H1 (cell line): ENCODE data around the gene SLC15A1. TPM values are rescaled to one million over a fixed set of nuclear protein-coding genes. Genes with fewer than 3 reads are reported as not detected.

Source experiments
- CTCF ChIA-PET: fragments of 300-600 bp; sonication (Branson Sonifier 250); formaldehyde crosslinking; loops from one replicate; lab custom pipeline; 2021; ENCODE audit not compliant: partially characterized antibody; lab: Charles Lee
- POLR2A ChIA-PET: fragments of 300-600 bp; sonication (Branson Sonifier 250); formaldehyde crosslinking; loops from one replicate; lab custom pipeline; 2021; ENCODE audit warnings: inconsistent platforms; ENCODE audit not compliant: partially characterized antibody; lab: Charles Lee
- DNase-seq, 2 experiments: peaks; one replicate each; pipeline versions ENCODE4 v3.0.0 to v3.0.0-alpha.2; 2010 to 2022; ENCODE audit warnings: low spot score in 2 of 2, low read depth in 1 of 2, mixed read lengths in 1 of 2
- FAIRE-seq: peaks from 2 replicates; lab custom pipeline; 2011; peaks lifted over from hg19 to GRCh38; lab: Jason Lieb, UNC
- H2AFZ ChIP-seq: 2 replicates; pipeline ENCODE4 v1.8.1; 2012; ENCODE audit warnings: low read length, inconsistent platforms
- H2AK5ac ChIP-seq: 2 replicates; pipeline ENCODE4 v1.6.1; 2013; ENCODE audit warnings: low read depth, low read length
- H2BK120ac ChIP-seq: replicated peaks from 2 replicates; pipeline ENCODE3; 2013; ENCODE audit warnings: low read depth, low read length, inconsistent platforms
- H2BK12ac ChIP-seq: 2 replicates; pipeline ENCODE4 v1.6.1; 2013; ENCODE audit warnings: low read depth, low read length
- H2BK15ac ChIP-seq: 2 replicates; pipeline ENCODE4 v1.6.1; 2013; ENCODE audit warnings: low read length
- H2BK20ac ChIP-seq: 2 replicates; pipeline ENCODE4 v1.6.1; 2013; ENCODE audit warnings: low read length
- H2BK5ac ChIP-seq: 2 replicates; pipeline ENCODE4 v1.6.1; 2013; ENCODE audit warnings: low read depth, low read length
- H3K14ac ChIP-seq: 2 replicates; pipeline ENCODE4 v1.6.1; 2013; ENCODE audit warnings: inconsistent platforms; ENCODE audit not compliant: insufficient read length
- H3K18ac ChIP-seq: 2 replicates; pipeline ENCODE4 v1.6.1; 2013; ENCODE audit warnings: low read length; ENCODE audit errors: extremely low read depth
- H3K23ac ChIP-seq: 2 replicates; pipeline ENCODE4 v1.6.1; 2013; ENCODE audit warnings: inconsistent platforms; ENCODE audit not compliant: insufficient read length
- H3K23me2 ChIP-seq: 2 replicates; pipeline ENCODE4 v1.6.1; 2013; ENCODE audit warnings: low read depth, low read length
- H3K27ac ChIP-seq: 2 replicates; pipeline ENCODE4 v1.6.1; 2011; ENCODE audit warnings: low read depth, low read length, inconsistent platforms
- H3K27me3 ChIP-seq, 4 experiments: replicated peaks in 1 of 4; 1 replicate in 1 of 4; 2 replicates in 3 of 4; pipeline versions ENCODE4 v1.6.1 to v1.8.1; 2011 to 2013; ENCODE audit warnings: low read length in 3 of 4, mild to moderate bottlenecking in 3 of 4, inconsistent platforms in 2 of 4, mixed read lengths in 2 of 4, moderate library complexity in 1 of 4; ENCODE audit not compliant: control insufficient read depth in 3 of 4, insufficient read depth in 3 of 4; ENCODE audit errors: extremely low read depth in 1 of 4
- H3K36me3 ChIP-seq, 4 experiments: 2 replicates each; pipeline versions ENCODE4 v1.6.1 to v1.8.1; 2011 to 2013; ENCODE audit warnings: mild to moderate bottlenecking in 4 of 4, low read length in 3 of 4, moderate library complexity in 2 of 4, control low read depth in 1 of 4, inconsistent platforms in 1 of 4; ENCODE audit not compliant: insufficient read depth in 4 of 4, control insufficient read depth in 2 of 4
- H3K4ac ChIP-seq: replicated peaks from 2 replicates; pipeline ENCODE3; 2013; ENCODE audit warnings: low read length, low read depth, mixed read lengths, inconsistent platforms; ENCODE audit not compliant: insufficient read length
- H3K4me1 ChIP-seq, 4 experiments: replicated peaks in 1 of 4; 1 replicate in 1 of 4; 2 replicates in 3 of 4; pipeline versions ENCODE4 v1.6.1 to v1.8.1; 2011 to 2013; ENCODE audit warnings: low read length in 3 of 4, inconsistent platforms in 2 of 4, mixed read lengths in 1 of 4; ENCODE audit not compliant: insufficient read depth in 4 of 4, control insufficient read depth in 3 of 4
- H3K4me2 ChIP-seq, 2 experiments: 2 replicates each; pipeline versions ENCODE4 v1.6.1 to v1.8.1; 2011 to 2013; ENCODE audit warnings: low read depth in 2 of 2, low read length in 2 of 2, control low read depth in 1 of 2, inconsistent platforms in 1 of 2, mild to moderate bottlenecking in 1 of 2; ENCODE audit not compliant: insufficient read depth in 1 of 2
- H3K4me3 ChIP-seq, 4 experiments: fragments of 200-600, 300-600 bp in 1 of 4; sonication (generic), shearing (Covaris generic), sonication (Bioruptor Twin) in 1 of 4; 2 replicates each; pipeline versions ENCODE4 v1.5.1 to v1.8.1; 2011 to 2016; ENCODE audit warnings: low read length in 4 of 4, low read depth in 3 of 4, control low read depth in 2 of 4, inconsistent platforms in 2 of 4, mild to moderate bottlenecking in 2 of 4, mixed read lengths in 1 of 4, moderate library complexity in 1 of 4; ENCODE audit not compliant: insufficient read depth in 2 of 4; ENCODE audit errors: extremely low read depth in 1 of 4
- H3K56ac ChIP-seq: replicated peaks from 2 replicates; pipeline ENCODE3; 2013; ENCODE audit warnings: low read depth, mild to moderate bottlenecking, mixed read lengths, low read length, inconsistent platforms; ENCODE audit not compliant: insufficient read length
- H3K79me1 ChIP-seq: 2 replicates; pipeline ENCODE4 v1.6.1; 2013; ENCODE audit warnings: low read depth, low read length, control low read depth
- H3K79me2 ChIP-seq, 2 experiments: 2 replicates each; pipeline versions ENCODE4 v1.6.1 to v1.8.1; 2012 to 2013; ENCODE audit warnings: low read length in 2 of 2, mild to moderate bottlenecking in 2 of 2, inconsistent platforms in 1 of 2; ENCODE audit not compliant: insufficient read depth in 2 of 2, control insufficient read depth in 1 of 2
- H3K9ac ChIP-seq, 4 experiments: replicated peaks in 1 of 4; 1 replicate in 1 of 4; 2 replicates in 3 of 4; pipeline versions ENCODE4 v1.6.1 to v1.8.1; 2011 to 2013; ENCODE audit warnings: low read depth in 3 of 4, low read length in 3 of 4, control low read depth in 2 of 4, mild to moderate bottlenecking in 2 of 4, moderate library complexity in 2 of 4, inconsistent platforms in 1 of 4; ENCODE audit errors: extremely low read depth in 1 of 4
- H3K9me3 ChIP-seq, 2 experiments: 2 replicates each; pipeline versions ENCODE4 v1.6.1 to v1.8.1; 2012 to 2013; ENCODE audit warnings: mild to moderate bottlenecking in 2 of 2, moderate library complexity in 2 of 2, control low read depth in 1 of 2, inconsistent platforms in 1 of 2, low read depth in 1 of 2, low read length in 1 of 2, mixed read lengths in 1 of 2; ENCODE audit not compliant: insufficient read depth in 2 of 2
- H4K20me1 ChIP-seq, 2 experiments: replicated peaks in 1 of 2; 2 replicates each; pipeline versions ENCODE3 to v1.8.1; 2011 to 2013; ENCODE audit warnings: inconsistent platforms in 2 of 2, low read length in 2 of 2, mild to moderate bottlenecking in 1 of 2; ENCODE audit not compliant: insufficient read depth in 2 of 2, control insufficient read depth in 1 of 2
- H4K5ac ChIP-seq: 2 replicates; pipeline ENCODE4 v1.6.1; 2013; ENCODE audit warnings: low read length, low read depth, mixed read lengths, inconsistent platforms; ENCODE audit not compliant: insufficient read length
- H4K8ac ChIP-seq: 2 replicates; pipeline ENCODE4 v1.8.0; 2013; ENCODE audit warnings: mild to moderate bottlenecking, moderate library complexity, low read length, inconsistent platforms; ENCODE audit not compliant: insufficient read depth; ENCODE audit errors: extremely low read depth
- H4K91ac ChIP-seq: replicated peaks from 2 replicates; pipeline ENCODE3; 2013; ENCODE audit warnings: low read length, mixed read lengths, inconsistent platforms; ENCODE audit not compliant: insufficient read length
- GTF2F1 ChIP-seq: IDR thresholded peaks from 2 replicates; pipeline ENCODE4 v1.6.1; 2012; ENCODE audit warnings: low read depth, low read length, improper control_type of control experiment, borderline replicate concordance
- KDM1A ChIP-seq: fragments of 200-600, 300-600 bp; sonication (generic); IDR thresholded peaks from 2 replicates; pipeline ENCODE4 v1.7.1; 2016; ENCODE audit warnings: mild to moderate bottlenecking, low read length, borderline replicate concordance
- MAX ChIP-seq: IDR thresholded peaks from 2 replicates; pipeline ENCODE4 v1.6.1; 2012; ENCODE audit warnings: inconsistent platforms
- RAD21 ChIP-seq, 2 experiments: IDR thresholded peaks in 1 of 2; conservative IDR thresholded peaks in 1 of 2; 2 replicates each; pipeline ENCODE4 v1.6.1; 2011; ENCODE audit warnings: low read depth in 2 of 2, low read length in 2 of 2, improper control_type of control experiment in 1 of 2, inconsistent platforms in 1 of 2, mild to moderate bottlenecking in 1 of 2, moderate library complexity in 1 of 2
- RBBP5 ChIP-seq: IDR thresholded peaks from 2 replicates; pipeline ENCODE4 v1.7.1; 2012; ENCODE audit warnings: low read depth, mild to moderate bottlenecking, inconsistent platforms, low read length, moderate library complexity, borderline replicate concordance
- SIRT6 ChIP-seq: IDR thresholded peaks from one replicate; pipeline ENCODE4 v1.7.1; 2012; ENCODE audit warnings: low read length, inconsistent platforms
- TBP ChIP-seq: IDR thresholded peaks from 2 replicates; pipeline ENCODE4 v1.6.1; 2011; ENCODE audit warnings: low read depth, low read length, improper control_type of control experiment
- TEAD4 ChIP-seq: IDR thresholded peaks from 2 replicates; pipeline ENCODE4 v1.6.1; 2012; ENCODE audit warnings: low read depth, low read length, inconsistent platforms, mixed read lengths
- USF2 ChIP-seq: IDR thresholded peaks from 2 replicates; pipeline ENCODE4 v1.6.1; 2011; ENCODE audit warnings: low read length, improper control_type of control experiment
- WGBS, 2 experiments: shearing (Covaris generic) in 1 of 2; methylation state at CpG; one replicate each; pipeline versions ENCODE4 v1.1.6 to v1.1.7; 2013 to 2015; ENCODE audit warnings: low lambda C conversion rate in 2 of 2, mixed read lengths in 2 of 2, inconsistent platforms in 1 of 2, low coverage in 1 of 2, missing lambda C conversion rate in 1 of 2; ENCODE audit not compliant: insufficient replicate concordance in 2 of 2, insufficient coverage in 1 of 2, insufficient read length in 1 of 2; ENCODE audit errors: extremely low coverage in 1 of 2, missing lambda C conversion rate in 1 of 2; 5-methylcytosine and 5-hydroxymethylcytosine counted together
- polyA plus RNA-seq, 7 experiments: library from polyadenylated mRNA; depleted of rRNA in 3 of 7; stranded (reverse) in 5 of 7; unstranded in 2 of 7; fragments of >200 nt in 5 of 7; fragments of 200-250 nt in 2 of 7; gene quantifications; 1 replicate in 5 of 7; 2 replicates in 1 of 7; 4 replicates in 1 of 7; pipeline versions ENCODE4 v1.2.1 to v1.2.3, GENCODE V29; 2011 to 2013; ENCODE audit warnings: missing spikeins in 2 of 7, mixed read lengths in 2 of 7
- total RNA-seq: library from RNA; stranded (reverse); fragmentation: NEBNext Ultra II Directional; extraction: Animal tissue kit (Norgen Biotek cat#: 25700); gene quantifications from 2 replicates; pipeline ENCODE4 v1.2.1, GENCODE V29; 2021
- TF ChIP-seq, protein P1 (sequence below), 3 experiments: IDR thresholded peaks; 1 replicate in 2 of 3; 2 replicates in 1 of 3; pipeline versions ENCODE4 v1.5.1 to v1.6.1; 2011; ENCODE audit warnings: low read length in 3 of 3, mild to moderate bottlenecking in 3 of 3, inconsistent platforms in 2 of 3, low read depth in 1 of 3, moderate library complexity in 1 of 3; ENCODE audit not compliant: insufficient read depth in 1 of 3; ENCODE audit errors: control extremely low read depth in 1 of 3

The SLC15A1 gene
- total and polyA plus RNA-seq, 2 of the 8 experiments (the other 6 are each of a cell fraction or from before 2014, with no cell fraction given), result 1.3 to 2.4 TPM

- no peak overlapping the region for H2BK12ac ChIP-seq
- H2AFZ ChIP-seq, result no peak overlapping the region
- no peaks in the 10 kb centered on the region for H3K79me2 ChIP-seq
- H3K79me1 ChIP-seq, result no peaks in the 10 kb centered on the region
- H3K14ac ChIP-seq, result no peak overlapping the region
- no peak overlapping the region for H3K4ac ChIP-seq
- H2BK15ac ChIP-seq, result no peak overlapping the region
- DNase-seq (no peak), FAIRE-seq (no peak)
- H4K5ac ChIP-seq, result no peak overlapping the region
- H3K4me2 ChIP-seq, result no peak overlapping the region
- no peak overlapping the region for H3K9ac ChIP-seq
- no peak overlapping the region for H3K56ac ChIP-seq
- H2BK120ac ChIP-seq, result no peak overlapping the region
- H3K18ac ChIP-seq, result no peak overlapping the region
- no peaks in the 10 kb centered on the region for H3K27me3 ChIP-seq
- no peaks in the 10 kb centered on the region for H3K36me3 ChIP-seq
- H3K23ac ChIP-seq, result no peak overlapping the region
- H2BK5ac ChIP-seq, result no peak overlapping the region
- H2AK5ac ChIP-seq, result no peak overlapping the region
- H2BK20ac ChIP-seq, result no peak overlapping the region
- no peaks in the 10 kb centered on the region for H4K20me1 ChIP-seq
- no peak overlapping the region for H3K4me3 ChIP-seq
- H4K8ac ChIP-seq, result no peak overlapping the region
- no peaks in the 10 kb centered on the region for H3K9me3 ChIP-seq
- WGBS, 2 experiments, result 89% methylated on average over 8 of the region's 8 CpGs; no CpG with 5 or more reads in 1 of the 2 experiments
- no peaks in the 10 kb centered on the region for H3K23me2 ChIP-seq
- peaks cover 0 to 2% (median 0%) of the 10 kb centered on the region in 4 experiments; a peak in 1 of 7 replicates for H3K4me1 ChIP-seq
- H4K91ac ChIP-seq, result no peak overlapping the region
- no peak overlapping the region for H3K27ac ChIP-seq
- POLR2A ChIA-PET, result no interaction called here
- CTCF ChIA-PET, result interaction anchor here (2.8 kb wide), 1 partner anchor 43 kb away, joined by 8 read pairs; no protein-coding TSS in a partner anchor
- TF ChIP-seq MAX (no peak), GTF2F1 (no peak), TEAD4 (no peak), RBBP5 (no peak), RAD21 (IDR thresholded peaks at IDR 0.05 in 1 of 2, conservative IDR thresholded peaks at IDR 0.05 in 1 of 2; ENCODE audit: low read depth in 2 of 2, low read length in 2 of 2) (no peak), SIRT6 (no peak), TBP (no peak), USF2 (no peak), KDM1A (no peak)
- TF ChIP-seq, protein P1, sequence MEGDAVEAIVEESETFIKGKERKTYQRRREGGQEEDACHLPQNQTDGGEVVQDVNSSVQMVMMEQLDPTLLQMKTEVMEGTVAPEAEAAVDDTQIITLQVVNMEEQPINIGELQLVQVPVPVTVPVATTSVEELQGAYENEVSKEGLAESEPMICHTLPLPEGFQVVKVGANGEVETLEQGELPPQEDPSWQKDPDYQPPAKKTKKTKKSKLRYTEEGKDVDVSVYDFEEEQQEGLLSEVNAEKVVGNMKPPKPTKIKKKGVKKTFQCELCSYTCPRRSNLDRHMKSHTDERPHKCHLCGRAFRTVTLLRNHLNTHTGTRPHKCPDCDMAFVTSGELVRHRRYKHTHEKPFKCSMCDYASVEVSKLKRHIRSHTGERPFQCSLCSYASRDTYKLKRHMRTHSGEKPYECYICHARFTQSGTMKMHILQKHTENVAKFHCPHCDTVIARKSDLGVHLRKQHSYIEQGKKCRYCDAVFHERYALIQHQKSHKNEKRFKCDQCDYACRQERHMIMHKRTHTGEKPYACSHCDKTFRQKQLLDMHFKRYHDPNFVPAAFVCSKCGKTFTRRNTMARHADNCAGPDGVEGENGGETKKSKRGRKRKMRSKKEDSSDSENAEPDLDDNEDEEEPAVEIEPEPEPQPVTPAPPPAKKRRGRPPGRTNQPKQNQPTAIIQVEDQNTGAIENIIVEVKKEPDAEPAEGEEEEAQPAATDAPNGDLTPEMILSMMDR (IDR thresholded peaks at IDR 0.05; ENCODE audit: control extremely low read depth in 1 of 3, insufficient read depth in 1 of 3, low read depth in 1 of 3, low read length in 3 of 3), result no peak
These were observed 22.8 kb downstream of the SLC15A1 start for GRCh38 chr13:98729658-98730057.
